Ishikawa (cell line): Measurements from ENCODE around the gene KCNK15.

Experiments
- CREB1 ChIP-seq: IDR thresholded peaks from 2 replicates; pipeline ENCODE4 v1.6.1; 2012; ENCODE audit warnings: low read depth
- EGR1 ChIP-seq: IDR thresholded peaks from 2 replicates; pipeline ENCODE4 v1.6.1; 2012
- EP300 ChIP-seq: IDR thresholded peaks from 2 replicates; pipeline ENCODE4 v1.6.1; 2012; ENCODE audit warnings: borderline replicate concordance
- FOXM1 ChIP-seq: IDR thresholded peaks from 2 replicates; pipeline ENCODE4 v1.6.1; 2012; ENCODE audit warnings: low read depth, borderline replicate concordance
- NFIC ChIP-seq: IDR thresholded peaks from 2 replicates; pipeline ENCODE4 v1.6.1; 2012
- RAD21 ChIP-seq: IDR thresholded peaks from 2 replicates; pipeline ENCODE4 v1.6.1; 2012; ENCODE audit warnings: low read depth
- REST ChIP-seq: IDR thresholded peaks from 2 replicates; pipeline ENCODE4 v1.6.1; 2012; ENCODE audit warnings: low read depth, mild to moderate bottlenecking
- TAF1 ChIP-seq: IDR thresholded peaks from 2 replicates; pipeline ENCODE4 v1.6.1; 2012; ENCODE audit warnings: low read depth, mild to moderate bottlenecking
- TCF12 ChIP-seq: IDR thresholded peaks from 2 replicates; pipeline ENCODE4 v1.6.1; 2012; ENCODE audit warnings: low read depth
- TEAD4 ChIP-seq: IDR thresholded peaks from 2 replicates; pipeline ENCODE4 v1.6.1; 2012
- USF1 ChIP-seq: IDR thresholded peaks from 2 replicates; pipeline ENCODE4 v1.6.1; 2012
- ZBTB7A ChIP-seq: IDR thresholded peaks from 2 replicates; pipeline ENCODE4 v1.6.1; 2012; ENCODE audit warnings: low read depth
- TF ChIP-seq, protein P1 (sequence below): IDR thresholded peaks from 2 replicates; pipeline ENCODE4 v1.6.1; 2012

DNA sequence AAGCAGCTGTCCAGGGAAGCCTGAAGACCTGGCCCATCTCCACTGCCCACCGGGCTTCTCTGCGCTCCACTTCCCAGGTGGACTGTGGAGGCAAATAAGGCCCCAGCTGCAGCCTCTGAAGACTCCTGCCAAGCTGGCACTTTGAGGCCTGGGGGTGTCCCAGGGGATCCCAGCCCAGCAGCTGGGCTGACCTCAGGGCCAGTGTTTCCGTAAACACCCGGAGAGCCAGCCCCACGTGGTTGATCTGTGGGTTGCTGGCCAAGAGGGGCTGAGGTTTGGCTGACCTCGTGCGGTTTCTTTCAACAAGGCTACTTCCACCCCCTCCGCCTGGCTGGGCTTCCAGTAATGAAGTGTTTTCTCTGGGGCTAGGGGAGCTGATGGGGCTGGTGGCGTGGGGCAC lies 42.9 kb upstream of the KCNK15 start:
- TF ChIP-seq EGR1 = no peak
- TF ChIP-seq, protein P1, sequence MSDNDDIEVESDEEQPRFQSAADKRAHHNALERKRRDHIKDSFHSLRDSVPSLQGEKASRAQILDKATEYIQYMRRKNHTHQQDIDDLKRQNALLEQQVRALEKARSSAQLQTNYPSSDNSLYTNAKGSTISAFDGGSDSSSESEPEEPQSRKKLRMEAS = no peak
- no peak for TF ChIP-seq RAD21
- TF ChIP-seq EP300 = no peak
- no peak for TF ChIP-seq FOXM1
- no peak for TF ChIP-seq TEAD4
- no peak for TF ChIP-seq ZBTB7A
- TF ChIP-seq REST = no peak
- no peak for TF ChIP-seq NFIC
- TF ChIP-seq TCF12 = no peak
- TF ChIP-seq USF1 = no peak
- TF ChIP-seq TAF1 = no peak
- TF ChIP-seq CREB1 = no peak
